Embryonic facial prominence (tissue), 1 donor: ENCODE data around the gene WIF1.
A peak's percentile ranks its signal among the peaks of the same experiment; 100 is the strongest.

ENCODE experiments used
- DNase-seq: peaks from one replicate; pipeline ENCODE4 v3.0.0-alpha.2; 2016; ENCODE audit errors: extremely low spot score

Gene WIF1, protein sequence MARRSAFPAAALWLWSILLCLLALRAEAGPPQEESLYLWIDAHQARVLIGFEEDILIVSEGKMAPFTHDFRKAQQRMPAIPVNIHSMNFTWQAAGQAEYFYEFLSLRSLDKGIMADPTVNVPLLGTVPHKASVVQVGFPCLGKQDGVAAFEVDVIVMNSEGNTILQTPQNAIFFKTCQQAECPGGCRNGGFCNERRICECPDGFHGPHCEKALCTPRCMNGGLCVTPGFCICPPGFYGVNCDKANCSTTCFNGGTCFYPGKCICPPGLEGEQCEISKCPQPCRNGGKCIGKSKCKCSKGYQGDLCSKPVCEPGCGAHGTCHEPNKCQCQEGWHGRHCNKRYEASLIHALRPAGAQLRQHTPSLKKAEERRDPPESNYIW

DNA sequence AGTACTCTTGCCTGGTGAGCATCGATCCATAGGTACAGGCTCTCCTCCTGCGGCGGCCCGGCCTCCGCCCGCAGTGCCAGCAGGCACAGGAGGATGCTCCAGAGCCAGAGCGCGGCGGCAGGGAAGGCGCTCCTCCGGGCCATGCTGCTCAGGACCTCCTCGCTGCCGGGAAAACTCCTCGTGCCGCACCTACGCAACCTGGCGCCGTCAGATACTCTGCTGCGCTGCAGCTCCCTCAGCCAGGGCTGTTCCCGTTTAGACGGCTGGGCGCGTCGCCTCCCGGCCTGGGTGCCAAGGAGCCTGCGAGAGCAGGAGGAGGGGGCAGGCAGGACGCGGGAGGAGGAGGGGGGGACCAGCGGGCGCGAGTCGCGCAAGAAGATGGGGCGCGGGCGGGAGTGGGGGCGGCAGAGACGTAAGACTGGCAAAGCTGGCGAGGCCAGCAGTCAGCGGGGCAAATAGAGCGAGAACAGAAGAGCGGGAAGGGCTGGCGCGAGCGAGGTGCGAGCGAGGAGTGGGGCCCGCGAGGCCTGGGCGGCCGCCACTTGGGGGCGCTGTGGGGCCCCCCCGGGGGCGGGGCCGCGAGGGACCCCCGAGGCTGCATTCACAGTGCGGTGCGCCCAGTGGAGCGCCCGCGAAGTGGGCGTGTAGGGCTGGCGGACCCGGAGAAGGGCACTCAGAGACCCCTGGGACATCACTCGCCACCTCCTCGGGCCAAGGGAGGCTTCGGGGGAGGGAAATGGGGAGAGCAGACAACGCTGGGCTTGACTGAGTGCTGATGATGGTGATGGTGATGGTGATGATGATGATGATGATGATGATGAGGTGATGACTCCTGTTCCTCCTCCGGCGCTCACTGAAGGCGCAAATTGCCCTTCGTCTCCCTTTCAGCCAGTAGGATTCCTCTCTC is at the start of gene WIF1:
WIF1 (minus strand) TSS at position 257 of the 907 bp plus-strand sequence; CDS start at position 143, 114 bp downstream.
- DNase-seq = no peak

GRCh38 chr12:65170209-65170881 is 49.2 kb upstream of the WIF1 start:
- peak; percentile 13 for DNase-seq

DNA sequence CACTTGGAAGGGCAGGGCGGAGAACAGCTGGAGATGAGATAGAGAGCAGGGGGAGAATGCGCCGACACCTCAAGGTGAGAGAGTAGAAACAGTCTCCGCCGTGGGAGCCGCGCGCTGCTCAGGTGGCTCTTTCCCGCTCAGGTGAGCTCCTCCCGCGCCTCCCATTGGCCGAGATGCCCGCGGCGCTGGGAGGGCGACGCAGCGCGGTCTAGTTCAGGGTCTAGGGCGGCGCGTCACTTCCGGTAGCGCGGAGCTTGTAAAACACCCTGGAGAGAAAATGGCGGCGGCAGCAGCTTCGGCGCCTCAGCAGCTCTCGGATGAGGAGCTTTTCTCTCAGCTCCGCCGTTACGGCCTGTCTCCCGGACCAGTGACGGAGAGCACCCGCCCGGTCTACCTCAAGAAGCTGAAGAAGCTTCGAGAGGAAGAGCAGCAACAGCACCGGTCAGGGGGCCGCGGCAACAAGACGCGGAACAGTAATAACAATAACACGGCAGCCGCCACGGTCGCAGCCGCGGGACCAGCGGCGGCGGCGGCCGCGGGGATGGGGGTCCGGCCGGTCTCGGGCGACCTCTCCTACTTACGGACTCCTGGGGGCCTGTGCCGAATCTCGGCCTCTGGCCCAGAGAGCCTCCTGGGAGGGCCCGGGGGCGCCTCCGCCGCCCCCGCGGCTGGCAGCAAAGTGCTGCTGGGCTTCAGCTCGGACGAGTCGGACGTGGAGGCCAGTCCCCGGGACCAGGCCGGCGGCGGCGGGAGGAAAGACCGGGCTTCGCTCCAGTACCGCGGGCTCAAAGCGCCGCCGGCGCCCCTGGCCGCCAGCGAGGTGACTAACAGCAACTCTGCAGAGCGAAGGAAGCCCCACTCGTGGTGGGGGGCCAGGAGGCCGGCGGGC is 48.5 kb upstream of the WIF1 start, which contains the start of gene LEMD3:
LEMD3 (plus strand) TSS at position 264 of the 889 bp plus-strand sequence; CDS start at position 278, 14 bp downstream.
- DNase-seq = peak; percentile 89

- no peak for DNase-seq
Observed at GRCh38 chr12:65168681-65169319, 47.7 kb upstream of the WIF1 start.

DNA sequence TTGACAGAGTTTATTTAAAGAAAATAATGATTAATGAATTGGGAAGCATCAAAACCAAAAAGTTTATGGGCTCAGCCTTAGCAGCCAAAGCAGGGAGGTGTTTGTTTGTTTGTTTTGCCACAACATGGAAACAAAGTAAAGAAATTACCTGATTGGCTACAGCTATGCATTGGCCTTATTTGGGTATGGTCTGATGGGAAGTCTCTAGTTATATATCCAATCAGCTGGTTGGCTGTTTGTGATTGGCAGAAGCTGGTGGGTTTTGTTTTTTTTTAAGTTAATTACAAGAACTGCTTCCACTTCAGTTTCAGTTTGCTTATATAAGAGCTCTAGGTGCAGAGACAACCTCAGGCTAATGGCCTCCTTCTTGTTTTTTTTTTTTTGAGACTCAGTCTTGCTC is 43.7 kb upstream of the WIF1 start:
- no peak for DNase-seq

GRCh38 chr12:65164244-65164643 is 43.1 kb upstream of the WIF1 start:
- DNase-seq = no peak

DNA sequence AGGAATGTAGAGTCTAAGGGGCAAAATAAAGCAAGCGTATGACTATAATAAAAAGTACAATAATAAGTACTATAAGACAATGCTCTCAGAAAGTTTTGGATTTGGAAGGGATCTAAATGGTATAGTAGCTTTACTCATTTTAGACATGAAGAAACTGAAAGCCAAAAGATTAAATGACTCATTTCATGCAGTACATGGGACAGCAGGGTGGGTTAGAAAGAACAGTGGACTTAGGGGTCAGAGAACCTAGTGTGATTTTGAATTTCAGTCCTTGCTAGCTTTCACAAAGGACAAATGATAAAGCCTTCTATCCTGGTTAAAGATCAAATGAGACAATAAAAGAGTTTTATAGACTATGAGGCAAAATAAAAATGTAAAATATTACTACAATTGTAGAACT is 41.5 kb upstream of the WIF1 start:
- DNase-seq = no peak

- no peak for DNase-seq
Observed at GRCh38 chr12:65157091-65157490, 36.0 kb upstream of the WIF1 start.

GRCh38 chr12:65156366-65156841 is 35.3 kb upstream of the WIF1 start:
- DNase-seq = no peak

DNA sequence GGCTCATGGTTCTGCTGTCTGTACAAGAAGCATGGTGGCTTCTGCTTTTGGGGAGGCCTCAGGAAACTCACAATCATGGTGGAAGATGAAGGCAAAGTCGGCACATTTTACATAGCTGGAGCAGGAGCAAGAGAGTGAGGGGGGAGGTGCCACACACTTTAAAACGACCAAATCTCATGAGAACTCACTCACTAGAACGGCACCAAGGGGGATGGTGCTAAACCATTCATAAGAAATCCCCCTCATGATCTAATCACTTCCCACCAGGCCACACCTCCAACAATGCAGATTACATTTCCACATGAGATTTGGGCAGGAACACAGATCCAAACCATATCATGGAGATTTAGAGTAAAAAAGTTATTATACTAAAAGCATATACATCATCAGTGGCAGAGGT is 34.7 kb upstream of the WIF1 start:
- DNase-seq = no peak

DNA sequence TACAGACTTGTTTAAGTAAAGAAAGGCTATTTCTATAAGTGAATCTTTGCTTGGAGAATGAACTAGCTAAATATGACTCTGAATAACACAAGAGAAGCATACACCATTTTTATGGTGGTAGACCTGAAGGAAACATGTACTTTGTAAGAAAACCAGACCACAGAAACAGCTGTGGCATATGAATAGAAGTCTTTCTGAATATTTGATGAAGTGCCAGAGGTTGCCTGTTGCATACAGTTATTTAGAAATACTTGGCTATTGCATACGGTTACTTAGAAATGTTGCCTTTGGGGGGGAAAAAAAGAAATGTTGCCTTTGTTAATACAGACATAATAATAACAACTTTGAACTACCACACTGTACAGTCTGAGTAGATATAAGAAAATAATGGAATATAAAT is 31.5 kb upstream of the WIF1 start:
- peak; percentile 39 for DNase-seq

- DNase-seq = no peak
Observed at GRCh38 chr12:65152012-65152411, 30.9 kb upstream of the WIF1 start.

- DNase-seq = no peak
Observed at GRCh38 chr12:65147312-65147905, 26.3 kb upstream of the WIF1 start.

- no peak for DNase-seq
Observed at GRCh38 chr12:65140738-65141137, 19.6 kb upstream of the WIF1 start.

GRCh38 chr12:65139389-65139788 is 18.3 kb upstream of the WIF1 start:
- DNase-seq = no peak

- DNase-seq = no peak
Observed at GRCh38 chr12:65133879-65134278, 12.8 kb upstream of the WIF1 start.

DNA sequence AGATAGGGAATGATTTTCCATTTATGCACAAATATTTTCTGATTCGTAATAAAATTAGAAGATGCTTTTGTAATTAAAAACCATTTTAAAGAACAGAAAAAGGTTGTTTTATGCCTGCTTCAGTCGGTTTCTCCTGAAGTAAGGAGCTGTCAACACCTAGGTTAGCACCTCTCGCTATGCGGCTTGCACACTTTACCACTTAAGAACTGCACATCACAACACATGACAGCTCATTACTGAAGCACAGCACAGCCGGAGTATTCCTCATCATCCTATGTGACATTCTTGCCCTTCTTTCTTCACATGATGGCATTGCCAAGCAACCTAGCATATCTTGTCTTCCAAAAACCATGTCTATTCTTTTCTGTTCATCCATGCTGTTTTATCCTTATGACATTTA is 5.4 kb upstream of the WIF1 start:
- no peak for DNase-seq

DNA sequence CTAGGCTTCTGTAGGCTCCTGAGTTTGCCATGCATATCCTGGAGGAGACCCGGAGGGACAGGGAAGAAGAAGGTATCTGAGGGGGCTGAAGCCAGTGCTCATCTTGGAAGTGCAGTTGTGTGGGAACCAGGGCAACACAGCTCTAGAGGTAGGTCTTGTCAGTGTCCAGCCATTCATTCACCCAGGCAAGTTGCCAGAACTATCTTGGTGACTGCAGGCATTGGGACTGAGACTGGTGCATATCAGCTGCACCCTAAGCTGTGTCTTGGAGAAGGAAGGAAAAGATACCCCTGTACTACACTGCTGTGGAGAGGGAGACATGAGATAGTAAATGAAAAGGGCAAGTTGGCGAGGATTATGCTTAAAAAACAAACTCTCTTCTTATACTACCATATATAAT is 4.9 kb upstream of the WIF1 start:
- DNase-seq = no peak

- no peak for DNase-seq
Observed at GRCh38 chr12:65125247-65125646, 4.1 kb upstream of the WIF1 start.

GRCh38 chr12:65123435-65124063 is 2.4 kb upstream of the WIF1 start:
- peak; percentile 39 for DNase-seq
